PC-3 (cell line): ENCODE data around the gene UFSP1. TPM values are rescaled to one million over a fixed set of nuclear protein-coding genes. Genes with fewer than 3 reads are reported as not detected.

ENCODE experiments used
- ATAC-seq: fragments of 200-7000 bp; cut with Tn5 transposase; 2 replicates; pipeline ENCODE4 v1.9.1; 2020; ENCODE audit warnings: mild to moderate bottlenecking, moderate library complexity
- BruUV-seq: library from RNA; stranded (reverse); fragments of 400-500 nt; replicated peaks from 2 replicates; lab custom pipeline; 2021; lab: Mats Ljungman, UMichigan
- CTCF ChIA-PET: fragments of 300-600 bp; sonication (Branson Sonifier 250); formaldehyde crosslinking; loops from one replicate; lab custom pipeline; 2022; ENCODE audit warnings: antibody characterized with exemption; lab: Charles Lee
- POLR2A ChIA-PET: fragments of 300-600 bp; sonication (Branson Sonifier 250); formaldehyde crosslinking; loops from one replicate; lab custom pipeline; 2022; ENCODE audit warnings: antibody characterized with exemption; ENCODE audit not compliant: unreplicated experiment; lab: Charles Lee
- DNase-seq: peaks from one replicate; pipeline ENCODE4 v3.0.0-alpha.2; 2015
- H2AFZ ChIP-seq: fragments of 300-600 bp; sonication (generic); 2 replicates; pipeline ENCODE4 v1.6.0; 2016; ENCODE audit warnings: antibody characterized with exemption, low read length
- H3F3A ChIP-seq: fragments of 300-600 bp; sonication (generic); one replicate; pipeline ENCODE4 v1.6.0; 2017; ENCODE audit warnings: antibody characterized with exemption, low read length, control low read depth, mild to moderate bottlenecking; ENCODE audit not compliant: unreplicated experiment
- H3K27ac ChIP-seq: fragments of 300-600 bp; sonication (generic); 2 replicates; pipeline ENCODE4 v1.5.1; 2016; ENCODE audit warnings: mild to moderate bottlenecking, low read length
- H3K27me3 ChIP-seq: fragments of 300-600 bp; sonication (generic); 2 replicates; pipeline ENCODE4 v1.6.1; 2016; ENCODE audit warnings: low read length, mixed read lengths
- H3K36me3 ChIP-seq: fragments of 300-600 bp; sonication (generic); 2 replicates; pipeline ENCODE4 v1.6.1; 2016; ENCODE audit warnings: low read depth, mixed run types, low read length, mixed read lengths
- H3K4me1 ChIP-seq: fragments of 300-600 bp; sonication (generic); 2 replicates; pipeline ENCODE4 v1.5.1; 2016; ENCODE audit warnings: low read length; ENCODE audit not compliant: insufficient read depth
- H3K4me2 ChIP-seq: fragments of 300-600 bp; sonication (generic); 2 replicates; pipeline ENCODE4 v1.6.0; 2016; ENCODE audit warnings: low read length
- H3K4me3 ChIP-seq: fragments of 300-600 bp; sonication (generic); 2 replicates; pipeline ENCODE4 v1.5.1; 2016; ENCODE audit warnings: mild to moderate bottlenecking, low read length, mixed read lengths
- H3K79me2 ChIP-seq: fragments of 300-600 bp; sonication (generic); 2 replicates; pipeline ENCODE4 v1.6.1; 2017; ENCODE audit warnings: low read length, mixed read lengths
- H3K9ac ChIP-seq: fragments of 300-600 bp; sonication (generic); 2 replicates; pipeline ENCODE4 v1.6.0; 2016; ENCODE audit warnings: mild to moderate bottlenecking, low read length
- H3K9me2 ChIP-seq: fragments of 300-600 bp; sonication (generic); replicated peaks from 2 replicates; pipeline ENCODE4 v1.6.1; 2016; ENCODE audit warnings: mixed run types, low read length, mixed read lengths
- H3K9me3 ChIP-seq: fragments of 300-600 bp; sonication (generic); 2 replicates; pipeline ENCODE4 v1.6.1; 2016; ENCODE audit warnings: low read length, mixed read lengths
- H4K20me1 ChIP-seq: fragments of 300-600 bp; sonication (generic); 2 replicates; pipeline ENCODE4 v1.6.1; 2016; ENCODE audit warnings: low read length, mixed read lengths
- EZH2 ChIP-seq: fragments of 300-600 bp; sonication (generic); IDR thresholded peaks from one replicate; pipeline ENCODE4 v1.6.1; 2017; ENCODE audit warnings: antibody characterized with exemption, mild to moderate bottlenecking, low read length; ENCODE audit not compliant: unreplicated experiment
- EZH2phosphoT487 ChIP-seq: fragments of 300-600 bp; sonication (generic); IDR thresholded peaks from 2 replicates; pipeline ENCODE4 v1.6.1; 2018; ENCODE audit warnings: mild to moderate bottlenecking, antibody characterized with exemption, low read length, borderline replicate concordance
- intact Hi-C: fragments of 100-400 bp; cut with micrococcal nuclease; formaldehyde crosslinking; loops from 2 replicates; pipeline ENCODE4 v1.9.0; 2023
- total RNA-seq: library from RNA; depleted of rRNA; stranded (reverse); fragments of >200 nt; gene quantifications from 2 replicates; pipeline ENCODE4 v1.2.3, GENCODE V29; 2014
- TF ChIP-seq, protein P1 (sequence below): fragments of 300-600 bp; sonication (generic); conservative IDR thresholded peaks from 2 replicates; pipeline ENCODE4 v1.5.1; 2017; ENCODE audit warnings: antibody characterized with exemption, low read depth, mild to moderate bottlenecking, low read length

UFSP1 gene
- total RNA-seq, 1 experiment from 2014 or later: 10.5 TPM

DNA sequence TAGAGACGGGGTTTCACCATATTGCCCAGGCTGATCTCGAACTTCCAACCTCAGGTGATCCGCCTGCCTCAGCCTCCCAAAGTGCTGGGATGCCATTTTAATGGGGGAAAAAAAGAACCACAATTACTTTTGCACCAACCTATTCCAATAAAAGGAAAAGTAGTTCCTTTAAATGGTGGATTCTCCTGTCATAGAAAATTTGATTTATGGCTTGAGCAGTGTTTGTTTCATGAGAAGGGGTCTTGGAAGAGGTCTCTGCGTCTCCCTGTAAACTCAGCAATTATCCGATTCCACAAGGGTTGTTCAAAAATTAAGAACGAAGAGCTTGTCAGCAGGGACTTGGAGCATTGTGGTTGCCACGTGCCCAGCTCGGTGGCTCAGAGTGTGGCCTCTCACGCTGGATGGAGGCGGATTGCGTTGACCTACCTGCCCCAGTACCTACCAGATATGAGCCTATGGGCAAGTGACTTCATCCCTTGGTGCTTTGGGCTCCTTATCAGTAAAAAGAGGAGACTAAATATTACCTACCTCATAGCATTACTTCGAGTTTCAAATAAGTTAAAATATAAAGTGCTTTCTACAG is 25.2 kb downstream of the UFSP1 start:
- Histone ChIP-seq H3K36me3 (peaks cover 15% of the 10 kb centered on the region), H3K4me3 (no peak overlapping the region), H2AFZ (no peak overlapping the region), H4K20me1 (no peaks in the 10 kb centered on the region), H3K4me2 (no peak overlapping the region), H3K4me1 (peaks cover 34% of the 10 kb centered on the region), H3K79me2 (peaks cover 5% of the 10 kb centered on the region), H3K9me3 (no peaks in the 10 kb centered on the region), H3K9ac (peak overlapping the region; percentile 64; the same call in 1 of the 2 replicates), H3F3A (no peaks in the 10 kb centered on the region), H3K27ac (peak overlapping the region; percentile 100), H3K9me2 (no peaks in the 10 kb centered on the region), H3K27me3 (no peaks in the 10 kb centered on the region)
- POLR2A ChIA-PET: no interaction called here
- TF ChIP-seq EZH2phosphoT487: no peak
- BruUV-seq: no TSS peak
- DNase-seq (no peak), ATAC-seq (no peak)
- CTCF ChIA-PET: no interaction called here
- intact Hi-C loops: no loop called here

DNA sequence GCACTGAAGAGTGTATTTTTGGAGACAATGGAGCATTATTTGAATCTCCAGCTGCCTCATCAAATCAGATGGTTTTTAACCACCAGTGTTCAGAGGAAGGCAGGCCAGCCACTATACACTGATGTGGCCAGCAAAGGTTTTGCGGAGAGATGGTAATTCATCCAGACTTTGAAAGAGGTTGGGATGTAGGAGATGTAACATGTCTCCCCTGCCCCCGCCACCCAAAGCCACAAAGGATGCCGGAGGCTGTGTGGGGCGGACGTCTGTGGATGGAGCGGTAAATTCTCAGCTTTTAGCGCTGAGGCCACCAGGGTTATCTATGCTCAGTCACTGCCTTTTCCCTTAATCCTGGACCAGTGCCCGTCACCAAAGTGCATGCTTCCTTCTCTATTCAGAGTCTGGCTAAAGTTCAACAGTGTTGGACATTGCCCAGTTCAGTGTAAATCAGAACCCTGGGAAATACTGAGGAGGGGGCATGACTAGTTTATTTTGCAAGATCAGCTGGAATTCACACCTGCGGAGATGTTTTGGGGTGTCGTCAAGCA is 26.0 kb downstream of the UFSP1 start:
- Histone ChIP-seq H3K4me3 (no peak overlapping the region), H3K9me3 (no peaks in the 10 kb centered on the region), H3K36me3 (peaks cover 15% of the 10 kb centered on the region), H3K79me2 (peaks cover 5% of the 10 kb centered on the region), H3K4me1 (peaks cover 34% of the 10 kb centered on the region), H3K9me2 (no peaks in the 10 kb centered on the region), H3K4me2 (no peak overlapping the region), H3F3A (no peaks in the 10 kb centered on the region), H4K20me1 (no peaks in the 10 kb centered on the region), H3K27me3 (no peaks in the 10 kb centered on the region), H3K27ac (no peak overlapping the region), H2AFZ (no peak overlapping the region), H3K9ac (no peak overlapping the region)
- no TSS peak for BruUV-seq
- ATAC-seq: no peak
- ChIA-PET POLR2A (no interaction called here), CTCF (no interaction called here)
- intact Hi-C loops: no loop called here
- TF ChIP-seq, protein P1, sequence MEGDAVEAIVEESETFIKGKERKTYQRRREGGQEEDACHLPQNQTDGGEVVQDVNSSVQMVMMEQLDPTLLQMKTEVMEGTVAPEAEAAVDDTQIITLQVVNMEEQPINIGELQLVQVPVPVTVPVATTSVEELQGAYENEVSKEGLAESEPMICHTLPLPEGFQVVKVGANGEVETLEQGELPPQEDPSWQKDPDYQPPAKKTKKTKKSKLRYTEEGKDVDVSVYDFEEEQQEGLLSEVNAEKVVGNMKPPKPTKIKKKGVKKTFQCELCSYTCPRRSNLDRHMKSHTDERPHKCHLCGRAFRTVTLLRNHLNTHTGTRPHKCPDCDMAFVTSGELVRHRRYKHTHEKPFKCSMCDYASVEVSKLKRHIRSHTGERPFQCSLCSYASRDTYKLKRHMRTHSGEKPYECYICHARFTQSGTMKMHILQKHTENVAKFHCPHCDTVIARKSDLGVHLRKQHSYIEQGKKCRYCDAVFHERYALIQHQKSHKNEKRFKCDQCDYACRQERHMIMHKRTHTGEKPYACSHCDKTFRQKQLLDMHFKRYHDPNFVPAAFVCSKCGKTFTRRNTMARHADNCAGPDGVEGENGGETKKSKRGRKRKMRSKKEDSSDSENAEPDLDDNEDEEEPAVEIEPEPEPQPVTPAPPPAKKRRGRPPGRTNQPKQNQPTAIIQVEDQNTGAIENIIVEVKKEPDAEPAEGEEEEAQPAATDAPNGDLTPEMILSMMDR: no peak
- TF ChIP-seq EZH2 (no peak), EZH2phosphoT487 (no peak)
- no peak for DNase-seq

GRCh38 chr7:100861616-100861985 is 27.9 kb downstream of the UFSP1 start:
- ATAC-seq (no peak), DNase-seq (no peak)
- ChIA-PET CTCF (no interaction called here), POLR2A (no interaction called here)
- H2AFZ ChIP-seq: no peak overlapping the region
- H3K9me2 ChIP-seq: no peaks in the 10 kb centered on the region
- H3F3A ChIP-seq: no peaks in the 10 kb centered on the region
- H3K79me2 ChIP-seq: no peaks in the 10 kb centered on the region
- TF ChIP-seq, protein P1: no peak
- no peak for TF ChIP-seq EZH2phosphoT487
- H3K27ac ChIP-seq: no peak overlapping the region
- H3K4me1 ChIP-seq: peaks cover 21% of the 10 kb centered on the region
- H3K4me2 ChIP-seq: no peak overlapping the region
- H3K4me3 ChIP-seq: no peak overlapping the region
- no peak overlapping the region for H3K9ac ChIP-seq
- intact Hi-C loops: no loop called here
- no peaks in the 10 kb centered on the region for H3K27me3 ChIP-seq
- peaks cover 15% of the 10 kb centered on the region for H3K36me3 ChIP-seq
- H4K20me1 ChIP-seq: no peaks in the 10 kb centered on the region
- no peaks in the 10 kb centered on the region for H3K9me3 ChIP-seq
- BruUV-seq: no TSS peak
